Activated CD8-positive, alpha-beta memory T cell treated with anti-CD3 and anti-CD28 coated beads for 4 hours (primary cell): ENCODE results near the gene PNPO.

Experiments used
- DNase-seq, 2 donors: peaks; one replicate each; pipeline ENCODE4 v3.0.0-alpha.2; 2020; ENCODE audit warnings: low read depth in 2 of 2

The PNPO gene

DNA sequence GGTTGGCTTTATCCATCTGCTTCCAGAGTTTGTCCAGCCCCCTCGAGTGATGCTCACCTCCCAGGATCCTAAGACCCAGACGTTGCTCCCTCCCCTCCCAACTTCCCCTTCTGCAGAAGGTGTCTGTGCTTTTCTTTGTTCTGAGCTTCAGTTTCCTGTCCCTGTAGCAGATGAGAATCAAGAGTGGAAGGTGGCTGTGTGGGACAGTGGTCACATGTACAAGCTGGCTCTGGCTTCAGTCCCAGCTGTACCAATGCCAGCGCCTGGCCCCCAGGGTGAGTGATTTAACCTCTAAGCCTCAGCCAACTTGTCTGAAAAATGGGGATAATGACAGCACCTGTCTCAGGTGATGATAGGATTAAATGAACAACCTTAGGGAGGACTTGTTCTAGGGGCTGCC, 8.6 kb downstream of the PNPO start:
- no peak for DNase-seq

- no peak for DNase-seq
Observed at GRCh38 chr17:47950448-47950847, 9.1 kb downstream of the PNPO start.

GRCh38 chr17:47952171-47953021, 11.0 kb downstream of the PNPO start:
- no peak for DNase-seq

DNA sequence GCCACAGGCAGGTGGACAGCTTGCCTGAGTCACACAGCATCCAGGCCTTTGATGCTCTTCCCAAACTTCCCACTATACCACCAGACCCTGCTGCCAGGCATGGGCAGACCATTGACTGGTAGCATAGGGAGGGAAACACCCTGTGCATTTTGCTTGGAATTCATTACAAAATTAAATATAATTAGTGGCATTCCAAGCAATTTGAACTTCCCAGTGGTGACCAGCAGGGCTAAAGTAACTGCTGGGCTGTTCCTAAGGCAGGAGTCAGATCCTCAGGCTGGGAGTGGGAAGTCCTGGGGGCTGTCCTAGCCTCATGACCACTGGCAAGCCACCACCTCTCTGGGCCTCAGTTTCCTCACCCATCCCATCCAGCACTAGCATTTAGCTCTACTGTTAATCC, 12.5 kb downstream of the PNPO start:
- DNase-seq, result no peak

- no peak for DNase-seq
Observed at GRCh38 chr17:47955497-47956461, 14.4 kb downstream of the PNPO start.

- no peak for DNase-seq
Observed at GRCh38 chr17:47956791-47957590, 15.6 kb downstream of the PNPO start.

DNA sequence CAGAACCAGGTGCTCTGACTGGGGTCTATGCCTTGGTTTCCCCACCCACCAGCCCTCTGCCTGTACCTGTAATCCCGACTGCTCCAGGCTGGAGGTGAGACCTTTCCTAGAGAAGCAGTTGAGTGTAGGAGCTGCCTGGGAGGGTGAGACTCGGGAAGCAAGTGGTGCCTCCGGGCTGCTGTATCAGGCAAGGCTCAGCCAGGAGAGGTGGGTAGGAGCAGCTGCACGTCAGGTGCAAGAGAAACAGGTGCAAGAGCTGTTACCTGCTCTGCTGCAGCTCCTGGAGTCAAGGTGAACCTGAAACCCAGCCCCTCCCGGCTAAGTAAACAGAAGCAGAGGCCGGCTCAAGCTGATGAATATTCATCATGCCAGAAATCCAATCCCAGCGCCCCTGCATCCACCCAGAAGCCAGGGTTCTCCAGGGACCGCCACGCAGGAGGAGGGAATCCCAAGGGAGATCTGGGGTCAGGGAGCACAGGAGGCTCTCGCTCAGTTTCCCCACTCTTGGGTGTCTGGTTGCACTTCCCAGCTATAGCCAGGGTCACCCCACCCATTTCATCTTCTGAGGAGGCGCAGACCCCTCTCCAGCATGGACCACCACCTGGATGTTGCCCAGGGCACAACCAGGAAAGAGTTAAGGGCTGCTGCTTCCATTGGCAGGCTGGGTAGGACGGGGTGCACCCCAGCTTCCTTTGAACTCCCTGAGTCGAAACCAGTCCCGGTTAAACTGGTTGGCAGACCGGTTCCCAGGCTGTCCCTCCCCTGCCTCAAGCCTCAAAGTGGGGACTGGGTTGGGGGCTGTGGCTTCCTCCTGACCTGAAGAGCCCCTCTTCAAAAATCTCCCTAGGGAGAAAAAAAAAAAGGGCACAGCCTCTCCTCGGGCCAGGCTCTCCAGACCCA, 16.5 kb downstream of the PNPO start, which contains the start of gene PRR15L:
Gene PRR15L (minus strand): TSS at position 293 of the 900 bp plus-strand sequence. CDS start 4,649 bp downstream, outside the sequence.
- no peak for DNase-seq

DNA sequence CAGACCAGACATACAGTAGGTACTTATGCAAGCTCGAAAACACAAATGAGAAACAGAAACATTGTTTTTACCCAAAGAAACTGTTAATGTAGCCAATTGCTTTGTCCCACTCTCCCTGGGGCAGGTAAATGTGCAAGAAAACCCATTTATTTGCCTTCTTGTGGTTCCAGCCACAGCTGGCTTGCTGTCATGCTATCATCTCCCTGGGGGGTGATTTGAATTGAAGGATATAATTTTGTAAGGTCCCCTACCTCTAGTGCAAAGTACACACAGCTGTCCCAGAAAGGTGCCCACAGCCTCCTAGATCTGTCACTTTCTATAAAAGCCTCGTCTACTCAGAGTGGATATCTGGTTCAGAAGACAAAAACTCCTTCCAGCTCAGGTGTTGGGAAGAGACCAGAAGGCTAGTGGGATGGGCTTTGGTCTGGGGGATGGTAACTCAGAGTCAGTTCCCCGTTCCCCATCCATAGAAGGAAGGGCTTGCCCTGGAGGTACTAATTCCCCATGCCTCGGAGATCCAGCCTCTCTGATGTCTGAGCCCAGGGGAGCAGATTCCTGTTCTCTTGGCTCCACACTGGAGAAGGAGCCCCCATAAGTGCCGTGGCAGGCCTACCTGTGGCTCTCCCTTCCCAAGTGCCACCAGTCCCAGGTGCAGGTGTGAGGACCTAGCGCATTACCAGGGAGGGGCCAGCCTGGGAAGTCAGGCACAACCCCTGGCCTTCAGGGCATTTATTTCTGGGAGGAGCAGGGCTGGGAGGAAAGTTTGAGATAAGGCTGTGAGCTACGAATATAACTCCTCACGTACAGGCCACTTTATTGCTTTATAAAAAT, 18.7 kb downstream of the PNPO start:
- no peak for DNase-seq

- DNase-seq, result no peak
Observed at GRCh38 chr17:47961406-47961805, 20.0 kb downstream of the PNPO start.

DNA sequence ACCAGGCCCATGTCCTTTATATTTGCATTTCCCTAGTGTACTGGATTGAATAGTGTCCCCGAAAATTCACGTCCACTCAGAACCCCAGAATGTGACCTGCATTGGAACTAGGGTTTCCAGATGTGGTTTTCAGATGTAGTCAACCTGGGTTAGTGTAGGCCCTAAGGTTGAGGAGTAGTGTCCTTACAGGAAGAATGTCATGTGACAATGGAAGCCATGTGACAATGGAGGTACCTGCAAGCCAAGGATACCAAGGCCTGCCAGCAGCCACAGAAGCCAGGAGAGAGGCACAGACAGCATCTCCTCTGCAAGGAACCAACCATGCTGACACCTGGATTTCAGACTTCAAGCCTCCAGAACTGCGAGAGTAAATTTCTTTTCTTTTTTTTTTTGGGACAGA, 21.5 kb downstream of the PNPO start:
- no peak for DNase-seq

DNA sequence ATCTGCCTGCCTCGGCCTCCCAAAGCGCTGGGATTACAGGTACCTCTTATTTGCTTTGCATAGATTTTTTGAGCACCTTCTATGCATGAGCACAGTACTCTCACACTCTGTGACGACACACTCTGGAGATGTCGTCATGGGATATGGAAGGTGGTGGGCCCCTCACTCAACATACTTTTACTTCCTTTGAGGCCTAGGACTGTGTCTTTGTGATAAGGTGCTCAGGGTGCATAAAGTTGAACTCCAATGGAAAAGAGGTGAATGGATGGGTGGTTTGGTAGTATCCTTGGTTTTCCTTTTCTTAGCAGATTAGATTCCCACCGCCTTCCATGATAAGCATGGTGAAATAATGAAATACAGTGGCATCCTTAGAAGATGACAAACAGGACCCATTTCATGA, 23.5 kb downstream of the PNPO start:
- DNase-seq, result no peak

DNA sequence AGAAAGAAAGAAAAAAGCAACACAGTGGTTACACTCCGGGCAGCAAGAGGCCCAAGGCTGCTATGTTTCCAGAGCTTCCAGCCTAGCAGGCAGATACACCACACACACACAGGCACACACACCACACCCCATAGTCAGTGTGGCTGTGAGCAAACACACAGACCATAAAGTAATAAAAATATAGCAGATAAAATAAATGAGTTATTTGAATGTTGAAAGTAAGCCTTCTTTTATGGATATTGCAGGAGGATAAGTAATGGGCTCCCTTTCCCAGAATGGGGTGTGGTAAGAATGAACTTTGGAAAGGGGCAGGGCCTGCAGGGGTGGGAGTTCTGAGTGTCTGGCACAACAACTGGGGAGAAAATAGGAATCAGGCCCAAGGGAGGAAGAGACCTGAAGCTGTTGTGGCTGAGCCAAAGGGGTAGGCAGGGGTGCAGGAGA, 24.7 kb downstream of the PNPO start:
- DNase-seq, result no peak

DNA sequence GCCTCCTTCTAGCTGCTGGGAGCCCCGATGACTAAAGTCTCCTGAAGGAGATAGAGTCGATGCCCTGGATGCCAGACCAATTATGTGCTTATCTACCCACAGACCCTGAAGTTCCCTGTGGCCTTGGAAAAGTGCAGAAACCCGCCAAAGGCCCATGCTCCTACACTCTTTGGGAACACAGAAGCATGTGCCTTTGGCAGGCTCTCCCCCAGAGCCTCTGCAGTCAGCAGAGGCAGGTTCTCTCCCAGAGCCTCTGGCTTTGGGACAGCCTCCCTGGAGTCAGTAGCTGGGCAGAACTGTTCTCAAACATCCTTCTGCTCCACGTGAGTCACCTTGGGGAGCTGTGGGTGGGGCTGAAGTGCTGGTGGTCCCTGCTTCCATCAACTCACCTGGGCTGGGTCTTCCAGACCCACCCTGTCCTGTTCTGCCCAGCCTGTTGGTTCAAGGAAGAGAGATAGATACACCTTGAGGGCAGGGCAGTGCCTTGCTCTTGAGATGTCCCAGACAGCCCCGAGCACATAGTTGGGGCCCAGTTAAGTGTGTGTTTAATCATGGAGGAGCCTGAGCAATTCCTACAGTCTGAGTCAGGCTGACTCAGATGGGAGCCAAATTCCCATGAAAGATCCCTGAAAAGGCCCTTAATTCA, 26.4 kb downstream of the PNPO start:
- DNase-seq, result no peak

GRCh38 chr17:47968836-47969235, 27.5 kb downstream of the PNPO start:
- no peak for DNase-seq

DNA sequence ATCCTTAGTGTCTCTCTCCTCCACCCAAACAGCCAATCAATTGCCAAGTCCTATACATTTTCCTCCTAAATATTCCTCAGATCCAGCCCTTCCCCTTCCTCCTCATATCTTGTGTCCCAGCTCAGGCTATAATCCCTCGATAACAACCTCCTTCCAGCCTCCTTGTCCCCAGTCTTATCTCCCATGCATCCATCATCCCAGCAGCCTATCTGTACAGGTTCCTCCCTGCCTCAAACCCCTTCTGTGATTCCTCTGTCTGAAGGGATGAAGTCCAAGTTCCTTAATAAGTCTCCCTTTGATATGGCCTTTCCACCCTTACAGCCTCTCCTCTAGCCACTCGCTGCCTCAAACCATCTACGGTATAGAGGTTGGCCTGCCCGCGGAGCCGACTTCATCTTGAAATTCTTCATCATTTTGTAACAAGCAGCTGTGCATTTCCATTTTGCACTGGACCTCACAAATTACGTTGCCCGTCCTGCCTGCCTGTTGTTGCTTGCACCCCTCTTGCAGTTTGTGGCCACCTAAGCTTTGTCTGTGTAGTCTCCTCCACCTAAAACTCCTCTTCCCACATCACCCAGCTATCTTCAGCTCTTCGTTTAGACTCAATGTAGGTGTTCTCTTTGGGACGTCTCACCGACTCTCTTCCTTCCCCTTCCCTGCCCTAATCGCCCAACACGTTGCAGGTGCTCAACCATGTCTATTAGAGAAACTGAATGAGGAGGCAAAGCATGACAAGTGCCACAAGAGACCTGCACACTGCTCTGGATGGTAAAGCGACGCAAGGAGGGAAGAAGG, 28.8 kb downstream of the PNPO start:
- DNase-seq, result no peak

- DNase-seq, result peak; percentile 94 to 97
Observed at GRCh38 chr17:47970725-47971499, 29.5 kb downstream of the PNPO start, which contains the start of gene CDK5RAP3. TSS of gene CDK5RAP3 (plus strand) at chr17:47971113. CDS start at chr17:47971147, 34 bp downstream.

DNA sequence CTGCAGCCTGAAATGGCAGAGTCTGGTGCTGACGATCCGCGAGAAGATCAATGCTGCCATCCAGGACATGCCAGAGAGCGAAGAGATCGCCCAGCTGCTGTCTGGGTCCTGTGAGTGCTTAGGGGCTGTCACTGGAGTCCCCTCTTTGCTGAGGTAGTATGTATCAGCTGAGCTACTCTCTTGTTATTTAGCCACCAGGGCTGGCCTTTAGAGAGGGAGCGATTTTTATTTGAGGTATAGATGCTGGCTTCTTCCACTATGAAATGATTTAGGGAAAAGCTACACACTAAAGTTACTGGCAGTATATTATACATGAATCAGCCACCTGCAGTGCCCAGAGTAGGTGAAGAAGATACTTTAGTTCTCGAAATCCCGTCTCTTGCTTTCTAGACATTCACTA, 32.2 kb downstream of the PNPO start:
- no peak for DNase-seq
